Progenitor cell of endocrine pancreas (in vitro differentiated cells): ENCODE data around the gene PDRG1. TPM values are rescaled to one million over a fixed set of nuclear protein-coding genes. Genes with fewer than 3 reads are reported as not detected.

Experiments used
- DNase-seq: peaks from one replicate; pipeline ENCODE4 v3.0.0; 2021; ENCODE audit warnings: low spot score; ENCODE audit not compliant: unreplicated experiment
- H3K27ac Mint-ChIP-seq: 2 replicates; pipeline ENCODE4 v1.8.0; 2021; ENCODE audit warnings: mild to moderate bottlenecking, moderate library complexity, mixed read lengths
- H3K27me3 Mint-ChIP-seq: 2 replicates; pipeline ENCODE4 v1.8.0; 2021; ENCODE audit warnings: mixed read lengths
- H3K36me3 Mint-ChIP-seq: 2 replicates; pipeline ENCODE4 v1.8.0; 2022; ENCODE audit warnings: mixed read lengths; ENCODE audit not compliant: insufficient read depth
- H3K4me1 Mint-ChIP-seq: 2 replicates; pipeline ENCODE4 v1.8.0; 2021; ENCODE audit warnings: low read depth, mixed read lengths
- H3K4me3 Mint-ChIP-seq: 2 replicates; pipeline ENCODE4 v1.8.0; 2021; ENCODE audit warnings: low read depth, mild to moderate bottlenecking, moderate library complexity, mixed read lengths
- H3K9me3 Mint-ChIP-seq: 2 replicates; pipeline ENCODE4 v1.8.0; 2021; ENCODE audit warnings: low read depth, mixed read lengths
- CTCF ChIP-seq: fragments of 200-600 bp; sonication (generic); IDR thresholded peaks from one replicate; pipeline ENCODE4 v1.5.0; 2021; ENCODE audit warnings: antibody characterized with exemption, mild to moderate bottlenecking; ENCODE audit not compliant: unreplicated experiment
- total RNA-seq: library from RNA; stranded (reverse); gene quantifications from 2 replicates; pipeline ENCODE4 v1.2.1, GENCODE V29; 2021

Gene PDRG1
- total RNA-seq, 1 donor from 2014 or later: 23.6 TPM

- H3K27me3 Mint-ChIP-seq: peaks cover 74% of the 10 kb centered on the region
- no peaks in the 10 kb centered on the region for H3K36me3 Mint-ChIP-seq
These were observed 15.3 kb upstream of the PDRG1 start for GRCh38 chr20:31966991-31967655.

GRCh38 chr20:31963889-31964288, 12.0 kb upstream of the PDRG1 start:
- Mint-ChIP-seq H3K27ac (no peak overlapping the region), H3K27me3 (peaks cover 70% of the 10 kb centered on the region), H3K4me1 (peaks cover 2% of the 10 kb centered on the region), H3K4me3 (no peak overlapping the region), H3K9me3 (no peaks in the 10 kb centered on the region), H3K36me3 (no peaks in the 10 kb centered on the region)
- TF ChIP-seq CTCF: no peak
- DNase-seq: no peak

More at GRCh38 chr20:31966991-31967655, 15.3 kb upstream of the PDRG1 start:
- Mint-ChIP-seq H3K4me3 (peak overlapping the region; percentile 63), H3K9me3 (no peaks in the 10 kb centered on the region), H3K27ac (no peak overlapping the region), H3K4me1 (peaks cover 2% of the 10 kb centered on the region)
- DNase-seq: no peak
- no peak for TF ChIP-seq CTCF

GRCh38 chr20:31962761-31963160, 10.9 kb upstream of the PDRG1 start:
- no peak for TF ChIP-seq CTCF
- no peak for DNase-seq
- H3K4me1 Mint-ChIP-seq: no peaks in the 10 kb centered on the region
- no peaks in the 10 kb centered on the region for H3K36me3 Mint-ChIP-seq
- H3K27ac Mint-ChIP-seq: no peak overlapping the region
- no peaks in the 10 kb centered on the region for H3K9me3 Mint-ChIP-seq
- peaks cover 71% of the 10 kb centered on the region for H3K27me3 Mint-ChIP-seq
- H3K4me3 Mint-ChIP-seq: no peak overlapping the region

- Mint-ChIP-seq H3K27ac (no peak overlapping the region), H3K27me3 (peaks cover 60% of the 10 kb centered on the region), H3K9me3 (no peaks in the 10 kb centered on the region), H3K4me1 (no peaks in the 10 kb centered on the region), H3K4me3 (no peak overlapping the region), H3K36me3 (no peaks in the 10 kb centered on the region)
- DNase-seq: no peak
- TF ChIP-seq CTCF: no peak
These were observed 5.0 kb upstream of the PDRG1 start for GRCh38 chr20:31956556-31957526.

GRCh38 chr20:31954500-31954899, 2.7 kb upstream of the PDRG1 start:
- no peak for TF ChIP-seq CTCF
- H3K27me3 Mint-ChIP-seq: peaks cover 45% of the 10 kb centered on the region
- H3K4me1 Mint-ChIP-seq: peaks cover 12% of the 10 kb centered on the region
- no peak overlapping the region for H3K27ac Mint-ChIP-seq
- H3K9me3 Mint-ChIP-seq: no peaks in the 10 kb centered on the region
- no peak overlapping the region for H3K4me3 Mint-ChIP-seq
- H3K36me3 Mint-ChIP-seq: peaks cover 7% of the 10 kb centered on the region
- no peak for DNase-seq
